WERI-Rb-1 (cell line): ENCODE results near the gene SORL1.

ENCODE experiments used
- DNase-seq: peaks from one replicate; pipeline ENCODE4 v3.0.0-alpha.2; 2020
- H3K27ac ChIP-seq: fragments of 250-450 bp; sonication (Bioruptor Pico); 2 replicates; pipeline ENCODE4 v1.5.1; 2020; ENCODE audit warnings: mild to moderate bottlenecking, moderate library complexity
- H3K27me3 ChIP-seq: fragments of 250-450 bp; sonication (Bioruptor Pico); 2 replicates; pipeline ENCODE4 v1.5.1; 2021; ENCODE audit warnings: mild to moderate bottlenecking, low read depth, moderate library complexity; ENCODE audit not compliant: insufficient read depth, severe bottlenecking
- H3K36me3 ChIP-seq: fragments of 250-450 bp; sonication (Bioruptor Pico); 2 replicates; pipeline ENCODE4 v1.5.1; 2020; ENCODE audit warnings: mild to moderate bottlenecking, moderate library complexity
- H3K4me3 ChIP-seq: 2 replicates; pipeline ENCODE4 v1.5.1; 2011; ENCODE audit warnings: low read depth, mild to moderate bottlenecking, control low read depth, low read length
- H3K9me3 ChIP-seq: fragments of 250-450 bp; sonication (Bioruptor Pico); 2 replicates; pipeline ENCODE4 v1.5.1; 2021; ENCODE audit warnings: mild to moderate bottlenecking, moderate library complexity; ENCODE audit not compliant: severe bottlenecking
- CTCF ChIP-seq: IDR thresholded peaks from 2 replicates; pipeline ENCODE4 v1.5.1; 2011; ENCODE audit warnings: low read depth, mild to moderate bottlenecking, control low read depth, inconsistent platforms, low read length

SORL1 gene

GRCh38 chr11:121645001-121645400, 192.9 kb downstream of the SORL1 start:
- H3K36me3 ChIP-seq, result no peaks in the 10 kb centered on the region
- no peaks in the 10 kb centered on the region for H3K27me3 ChIP-seq
- TF ChIP-seq CTCF, result no peak
- no peak for DNase-seq
- H3K9me3 ChIP-seq, result no peaks in the 10 kb centered on the region
- no peak overlapping the region for H3K27ac ChIP-seq
- H3K4me3 ChIP-seq, result no peak overlapping the region

GRCh38 chr11:121645596-121645995, 193.5 kb downstream of the SORL1 start:
- TF ChIP-seq CTCF, result no peak
- no peak for DNase-seq

GRCh38 chr11:121648306-121648705, 196.2 kb downstream of the SORL1 start:
- H3K27ac ChIP-seq, result no peak overlapping the region
- H3K9me3 ChIP-seq, result no peaks in the 10 kb centered on the region
- no peak overlapping the region for H3K4me3 ChIP-seq
- no peak for DNase-seq
- no peak for TF ChIP-seq CTCF
- no peaks in the 10 kb centered on the region for H3K27me3 ChIP-seq
- no peaks in the 10 kb centered on the region for H3K36me3 ChIP-seq

More at GRCh38 chr11:121645596-121645995, 193.5 kb downstream of the SORL1 start:
- H3K27me3 ChIP-seq, result no peaks in the 10 kb centered on the region
- no peaks in the 10 kb centered on the region for H3K36me3 ChIP-seq
- no peak overlapping the region for H3K4me3 ChIP-seq
- no peak overlapping the region for H3K27ac ChIP-seq
- H3K9me3 ChIP-seq, result no peaks in the 10 kb centered on the region

GRCh38 chr11:121649798-121650197, 197.7 kb downstream of the SORL1 start:
- TF ChIP-seq CTCF, result no peak
- Histone ChIP-seq H3K27me3 (no peaks in the 10 kb centered on the region), H3K36me3 (no peaks in the 10 kb centered on the region), H3K9me3 (no peaks in the 10 kb centered on the region), H3K27ac (no peak overlapping the region), H3K4me3 (no peak overlapping the region)
- DNase-seq, result no peak

- no peak overlapping the region for H3K27ac ChIP-seq
- no peak overlapping the region for H3K4me3 ChIP-seq
- H3K9me3 ChIP-seq, result no peaks in the 10 kb centered on the region
- H3K36me3 ChIP-seq, result no peaks in the 10 kb centered on the region
- TF ChIP-seq CTCF, result no peak
- no peak for DNase-seq
- H3K27me3 ChIP-seq, result no peaks in the 10 kb centered on the region
Observed at GRCh38 chr11:121650351-121651256, 198.5 kb downstream of the SORL1 start.

- no peaks in the 10 kb centered on the region for H3K27me3 ChIP-seq
- no peaks in the 10 kb centered on the region for H3K36me3 ChIP-seq
- H3K4me3 ChIP-seq, result no peak overlapping the region
- H3K27ac ChIP-seq, result no peak overlapping the region
- H3K9me3 ChIP-seq, result no peaks in the 10 kb centered on the region
- DNase-seq, result no peak
- TF ChIP-seq CTCF, result no peak
Observed at GRCh38 chr11:121651257-121651605, 199.1 kb downstream of the SORL1 start.
